GM06990 (cell line): ENCODE measurements around the gene ACYP1.
"Not testable (repeated sequence)": the region's sequence is repeated elsewhere in the genome, so short reads cannot be mapped to it uniquely, and the experiment has no call there.

Experiments used
- DNase-seq: peaks from one replicate; pipeline ENCODE4 v3.0.0-alpha.2; 2011; ENCODE audit not compliant: insufficient read length; ENCODE audit errors: extremely low read depth
- H3K27me3 ChIP-seq: replicated peaks from 2 replicates; pipeline ENCODE4 v1.6.0; 2011; ENCODE audit warnings: low read length; ENCODE audit not compliant: control insufficient read depth, insufficient read depth
- H3K36me3 ChIP-seq: 2 replicates; pipeline ENCODE4 v1.5.1; 2011; ENCODE audit warnings: low read length; ENCODE audit not compliant: control insufficient read depth, insufficient read depth
- H3K4me3 ChIP-seq: replicated peaks from 2 replicates; pipeline ENCODE4 v1.5.1; 2011; ENCODE audit warnings: low read depth, mild to moderate bottlenecking, control low read depth, low read length
- TF ChIP-seq, protein P1 (sequence below): IDR thresholded peaks from 2 replicates; pipeline ENCODE4 v1.5.1; 2011; ENCODE audit warnings: low read length, control low read depth, mild to moderate bottlenecking, inconsistent platforms; ENCODE audit not compliant: insufficient read depth, poor library complexity, severe bottlenecking

Gene ACYP1

DNA sequence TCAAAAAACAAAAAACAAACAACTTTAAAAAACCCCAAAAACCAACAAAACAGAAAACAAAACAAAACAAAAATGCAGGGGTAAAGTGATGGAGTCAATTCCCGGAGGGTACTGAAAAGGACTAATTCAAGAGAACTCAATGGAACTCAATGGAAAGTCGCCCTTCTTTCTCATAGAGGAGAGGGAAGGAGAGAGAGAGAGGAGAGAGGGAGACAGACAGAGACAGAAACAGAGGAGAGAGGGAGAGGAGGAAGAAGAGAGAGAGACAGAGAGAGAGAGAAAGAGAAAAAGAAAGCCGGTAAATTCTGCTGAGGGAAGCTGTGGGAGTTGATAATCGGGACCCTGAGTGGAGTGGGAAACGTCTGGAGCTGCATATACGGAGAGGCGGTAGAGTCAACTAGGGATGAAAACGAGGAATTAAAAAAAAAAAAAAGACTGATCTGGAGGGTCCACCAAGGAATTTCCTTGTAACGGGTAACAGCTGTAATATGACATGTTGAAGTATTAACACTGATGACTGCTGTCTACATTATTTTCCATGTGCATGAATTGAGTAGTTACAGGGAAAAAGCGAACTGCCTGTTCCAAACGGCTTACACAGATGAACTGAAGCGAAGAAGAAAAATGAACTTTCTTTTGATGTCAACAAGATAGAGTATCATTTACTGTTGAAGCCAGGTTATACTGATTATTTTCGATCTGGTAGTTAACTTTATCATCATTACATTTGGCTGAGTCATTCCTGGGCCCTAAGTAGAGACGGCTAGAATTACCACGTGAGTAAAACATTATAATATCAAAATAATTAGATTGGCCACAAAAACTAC lies 4.7 kb upstream of the ACYP1 start:
- Histone ChIP-seq H3K27me3 (no peaks in the 10 kb centered on the region), H3K4me3 (peak overlapping the region; percentile 80), H3K36me3 (no peaks in the 10 kb centered on the region)
- no peak for DNase-seq
- TF ChIP-seq, protein P1, sequence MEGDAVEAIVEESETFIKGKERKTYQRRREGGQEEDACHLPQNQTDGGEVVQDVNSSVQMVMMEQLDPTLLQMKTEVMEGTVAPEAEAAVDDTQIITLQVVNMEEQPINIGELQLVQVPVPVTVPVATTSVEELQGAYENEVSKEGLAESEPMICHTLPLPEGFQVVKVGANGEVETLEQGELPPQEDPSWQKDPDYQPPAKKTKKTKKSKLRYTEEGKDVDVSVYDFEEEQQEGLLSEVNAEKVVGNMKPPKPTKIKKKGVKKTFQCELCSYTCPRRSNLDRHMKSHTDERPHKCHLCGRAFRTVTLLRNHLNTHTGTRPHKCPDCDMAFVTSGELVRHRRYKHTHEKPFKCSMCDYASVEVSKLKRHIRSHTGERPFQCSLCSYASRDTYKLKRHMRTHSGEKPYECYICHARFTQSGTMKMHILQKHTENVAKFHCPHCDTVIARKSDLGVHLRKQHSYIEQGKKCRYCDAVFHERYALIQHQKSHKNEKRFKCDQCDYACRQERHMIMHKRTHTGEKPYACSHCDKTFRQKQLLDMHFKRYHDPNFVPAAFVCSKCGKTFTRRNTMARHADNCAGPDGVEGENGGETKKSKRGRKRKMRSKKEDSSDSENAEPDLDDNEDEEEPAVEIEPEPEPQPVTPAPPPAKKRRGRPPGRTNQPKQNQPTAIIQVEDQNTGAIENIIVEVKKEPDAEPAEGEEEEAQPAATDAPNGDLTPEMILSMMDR = no peak

DNA sequence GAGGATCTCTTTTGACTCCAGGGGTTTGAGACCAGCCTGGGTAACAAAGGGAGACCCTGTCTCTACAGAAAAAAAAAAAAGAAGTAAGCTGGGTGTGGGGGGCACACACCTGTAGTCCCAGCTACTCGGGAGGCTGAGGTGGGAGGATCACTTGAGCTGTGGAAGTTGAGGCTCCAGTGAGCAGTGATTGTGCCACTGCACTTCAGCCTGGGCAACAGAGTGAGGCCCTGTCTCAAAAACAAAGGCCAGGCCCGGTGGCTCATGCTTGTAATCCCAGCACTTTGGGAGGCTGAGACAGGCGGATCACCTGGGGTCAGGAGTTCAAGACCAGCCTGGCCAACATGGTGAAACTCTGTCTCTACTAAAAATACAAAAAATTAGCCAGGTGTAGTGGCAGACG lies 3.9 kb upstream of the ACYP1 start:
- H3K4me3 ChIP-seq, DNase-seq, H3K36me3 ChIP-seq: not testable (repeated sequence)

DNA sequence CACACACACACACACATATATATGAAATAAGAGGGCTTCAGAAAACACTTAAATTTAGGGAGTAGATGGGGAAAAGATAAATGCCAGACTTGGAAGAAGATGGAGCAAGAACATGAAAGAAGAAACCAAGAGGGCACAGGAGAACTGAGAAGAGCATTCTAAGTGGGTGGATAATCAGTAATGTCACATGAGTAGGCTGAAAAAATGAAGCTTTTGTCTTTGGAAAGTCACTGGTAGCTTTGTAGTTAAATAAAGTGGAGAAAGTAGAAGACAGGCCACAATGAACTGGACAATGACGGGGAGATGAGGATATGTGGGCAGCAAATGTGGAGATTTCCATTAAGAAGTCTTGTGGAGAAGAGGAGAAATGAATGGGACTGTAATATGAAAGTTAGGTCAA lies 3.4 kb upstream of the ACYP1 start:
- H3K27me3 ChIP-seq = no peaks in the 10 kb centered on the region
- TF ChIP-seq, protein P1 = no peak
- no peak overlapping the region for H3K4me3 ChIP-seq
- no peaks in the 10 kb centered on the region for H3K36me3 ChIP-seq
- DNase-seq = no peak

More for the DNA sequence above, 3.9 kb upstream of the ACYP1 start:
- not testable (repeated sequence) for H3K27me3 ChIP-seq

DNA sequence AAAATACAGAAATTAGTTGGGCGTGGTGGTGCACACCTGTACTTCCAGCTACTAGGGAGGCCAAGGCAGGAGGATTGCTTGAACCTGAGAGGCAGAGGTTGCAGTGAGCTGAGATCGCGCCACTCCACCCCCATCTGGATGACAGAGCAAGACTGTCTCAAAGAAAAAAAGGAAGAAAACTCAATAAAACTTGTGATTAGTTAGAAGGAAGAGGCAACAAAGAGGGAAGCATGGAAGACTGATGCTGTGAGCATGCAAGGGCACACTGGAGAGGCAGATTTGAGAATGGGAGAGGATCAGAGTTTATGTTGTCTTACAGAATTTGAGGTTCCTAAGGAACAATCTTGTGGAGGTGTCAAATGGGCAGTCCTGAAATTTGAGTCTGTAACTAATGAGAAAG lies 2.9 kb upstream of the ACYP1 start:
- TF ChIP-seq, protein P1 = no peak
- Histone ChIP-seq H3K4me3 (no peak overlapping the region), H3K36me3 (no peaks in the 10 kb centered on the region), H3K27me3 (no peaks in the 10 kb centered on the region)
- DNase-seq = no peak

DNA sequence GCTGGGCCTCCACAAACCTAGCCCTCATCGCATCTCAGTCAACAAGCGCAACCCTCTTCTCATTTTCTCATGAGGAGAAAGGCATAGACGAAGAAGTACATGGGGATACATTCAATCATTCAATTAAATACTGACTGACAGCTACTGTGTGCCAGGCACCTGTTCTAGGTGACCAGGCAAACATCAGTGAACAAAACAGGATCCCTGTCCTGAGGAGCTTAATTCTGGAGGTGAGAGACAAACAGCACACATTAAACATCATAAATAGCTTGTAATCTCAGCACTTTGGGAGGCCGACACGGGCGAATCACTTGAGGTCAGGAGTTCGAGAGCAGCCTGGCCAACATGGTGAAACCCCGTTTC lies 362 bp upstream of the ACYP1 start:
- H3K36me3 ChIP-seq = no peaks in the 10 kb centered on the region
- DNase-seq = no peak
- peak overlapping the region; percentile 82 for H3K4me3 ChIP-seq
- no peaks in the 10 kb centered on the region for H3K27me3 ChIP-seq
- TF ChIP-seq, protein P1 = no peak

DNA sequence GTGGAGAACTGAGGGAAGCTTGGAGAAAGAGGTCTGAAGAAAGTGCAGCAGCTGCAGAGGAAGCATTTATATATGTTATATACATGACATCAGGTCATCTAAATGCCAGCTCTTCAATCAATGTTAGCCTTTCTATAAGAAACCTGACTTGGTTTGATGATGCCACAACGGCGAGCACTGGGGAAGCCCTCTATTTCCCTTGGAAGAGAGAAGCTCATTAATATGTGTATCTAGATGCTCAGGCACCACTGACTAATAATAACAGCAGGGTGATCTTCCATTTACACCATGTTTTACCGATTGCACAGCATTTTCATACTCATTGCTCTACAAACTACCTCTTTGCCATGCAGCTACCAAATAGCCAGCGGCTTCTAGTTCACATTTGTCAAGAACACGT lies 811 bp downstream of the ACYP1 start:
- no peak for DNase-seq
- Histone ChIP-seq H3K36me3 (no peaks in the 10 kb centered on the region), H3K4me3 (peak overlapping the region; percentile 82), H3K27me3 (no peaks in the 10 kb centered on the region)
- TF ChIP-seq, protein P1 = no peak
